SW480 (cell line): Measurements from ENCODE around the gene CACNA1A.
"Not testable (repeated sequence)": the region's sequence is repeated elsewhere in the genome, so short reads cannot be mapped to it uniquely, and the experiment has no call there.

Experiments used
- DNase-seq: peaks from one replicate; pipeline ENCODE4 v3.0.0-alpha.2; 2016; ENCODE audit warnings: low spot score

The CACNA1A gene

GRCh38 chr19:13229246-13229645 lies 277.0 kb downstream of the CACNA1A start:
- DNase-seq = no peak

DNA sequence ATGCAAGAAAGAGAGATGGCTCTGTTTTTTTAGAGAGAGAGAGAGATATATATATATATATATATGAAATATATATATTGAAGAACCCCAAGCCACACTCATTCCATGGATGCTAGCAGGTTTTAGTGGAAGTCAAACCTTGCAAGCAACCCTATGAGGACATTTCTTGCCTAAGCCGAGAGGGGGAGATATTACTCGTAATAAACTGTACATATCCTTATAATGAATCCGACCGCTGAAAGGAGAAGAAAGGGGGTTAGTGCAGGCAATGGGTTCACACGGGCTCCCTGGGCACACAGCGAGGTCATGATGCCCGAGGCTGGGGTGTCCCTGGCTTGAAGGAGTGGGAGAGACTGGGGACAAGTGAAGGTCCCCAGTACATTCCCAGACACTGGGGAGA lies 277.7 kb downstream of the CACNA1A start:
- DNase-seq = peak; percentile 39

GRCh38 chr19:13226983-13227382 lies 279.3 kb downstream of the CACNA1A start:
- DNase-seq = no peak

- no peak for DNase-seq
Observed at GRCh38 chr19:13225973-13226865, 280.1 kb downstream of the CACNA1A start.

DNA sequence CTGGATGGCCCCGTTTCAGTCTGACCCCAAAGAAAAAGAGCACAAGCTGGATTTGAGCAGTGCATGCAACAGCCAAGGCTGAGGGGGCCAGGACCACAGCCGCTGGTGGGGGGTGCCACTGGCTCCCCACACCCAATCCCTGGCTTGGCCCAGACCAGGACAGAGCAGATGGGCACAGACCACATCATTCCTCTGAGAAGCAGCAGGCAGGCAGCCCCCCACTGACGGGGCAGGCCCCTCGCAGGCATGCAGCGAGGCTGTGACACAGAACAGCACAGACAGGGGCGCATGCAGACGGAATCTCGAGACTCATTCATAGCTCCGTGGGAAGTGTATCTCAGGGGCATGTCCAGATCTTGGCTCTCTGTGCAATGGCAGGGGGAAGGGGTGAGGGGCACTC lies 281.2 kb downstream of the CACNA1A start:
- no peak for DNase-seq

DNA sequence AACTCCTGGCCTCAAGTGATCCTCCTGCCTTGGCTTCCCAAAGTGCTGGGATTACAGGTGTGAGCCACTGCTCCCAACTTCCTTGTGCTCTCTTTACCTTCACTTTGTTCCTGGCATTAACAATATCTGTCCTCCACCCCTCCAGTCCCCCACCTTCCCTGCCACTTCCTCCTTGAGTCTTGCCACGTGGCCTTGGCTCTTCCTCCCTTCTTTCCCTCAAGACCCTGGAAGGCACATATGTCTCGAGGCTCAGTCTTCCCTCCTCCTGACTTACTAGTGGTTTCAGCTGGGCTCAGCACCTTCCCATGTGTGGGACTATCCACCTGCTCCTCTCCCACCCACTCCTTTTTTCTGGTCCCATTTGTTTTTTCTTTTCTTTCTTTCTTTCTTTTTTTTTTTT lies 285.4 kb downstream of the CACNA1A start:
- no peak for DNase-seq

DNA sequence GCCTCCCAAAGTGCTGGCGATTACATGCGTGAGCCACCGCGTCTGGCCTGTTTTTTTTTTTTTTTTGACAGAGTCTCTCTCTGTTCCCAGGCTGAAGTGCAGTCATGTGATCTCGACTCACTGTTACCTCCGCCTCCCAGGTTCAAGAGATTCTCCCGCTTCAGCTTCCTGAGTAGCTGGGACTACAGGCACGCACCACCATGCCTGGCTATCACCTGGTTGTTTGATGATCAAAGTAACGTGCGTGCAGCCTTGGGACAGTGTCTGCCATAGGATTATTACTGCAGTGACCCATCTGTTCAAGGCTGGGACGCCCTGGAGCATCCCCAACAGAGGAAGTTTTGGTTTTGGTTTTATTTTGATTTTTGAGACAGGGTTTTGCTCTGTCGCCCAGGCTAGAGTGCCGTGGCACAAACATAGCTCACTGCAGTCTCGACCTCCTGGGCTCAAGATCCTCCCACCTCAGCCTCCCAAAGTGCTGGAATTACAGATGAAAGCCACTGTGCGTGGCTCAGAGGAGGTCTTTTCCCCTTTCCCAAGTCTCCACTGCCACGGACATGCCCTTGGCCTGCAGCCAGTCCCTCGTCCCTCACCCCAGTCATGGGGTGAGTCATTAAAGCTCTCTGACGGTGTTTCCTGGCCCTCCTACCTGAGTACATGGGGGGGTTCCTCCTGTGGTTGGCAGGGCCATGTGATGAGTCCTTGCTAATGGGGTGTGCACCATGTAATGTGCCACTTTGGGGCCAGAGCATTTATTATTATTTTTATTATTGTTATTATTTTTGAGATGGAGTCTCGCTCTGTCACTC lies 290.5 kb downstream of the CACNA1A start:
- DNase-seq = peak; percentile 27

DNA sequence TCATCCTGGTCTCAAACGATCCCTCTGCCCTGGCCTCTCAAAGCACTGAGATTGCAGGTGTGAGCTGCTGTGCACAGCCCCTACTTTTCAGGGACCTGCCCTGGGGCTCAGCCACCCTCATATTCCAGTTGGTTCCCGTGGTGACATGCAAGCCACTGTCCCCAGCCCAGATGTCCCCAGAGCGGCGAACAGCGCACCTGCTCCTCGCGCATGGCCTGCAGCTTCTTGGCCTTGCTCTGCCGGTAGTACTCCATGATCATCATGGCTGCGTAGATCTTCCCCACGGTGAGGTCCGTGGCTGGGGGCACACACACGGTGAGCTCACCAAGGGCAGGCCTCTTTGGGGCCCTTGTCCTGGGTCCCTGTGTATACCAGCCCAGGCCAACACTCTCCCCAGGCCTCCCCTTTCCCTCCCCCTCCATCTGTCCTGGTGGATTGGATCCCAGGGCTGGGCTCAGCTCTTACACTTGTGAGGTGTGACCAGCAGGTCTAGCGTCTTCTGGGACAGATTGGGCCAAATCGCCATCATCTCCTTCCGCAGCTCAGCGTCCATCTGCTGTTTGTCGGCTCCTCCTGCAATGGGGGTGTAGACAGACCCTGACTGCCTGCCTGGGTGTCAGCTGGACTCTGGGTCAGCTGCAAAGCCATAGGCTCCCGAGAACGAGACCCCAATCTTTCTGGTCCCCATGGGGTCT lies 292.1 kb downstream of the CACNA1A start:
- no peak for DNase-seq

- DNase-seq = peak; percentile 72
Observed at GRCh38 chr19:13212759-13213330, 293.4 kb downstream of the CACNA1A start.

DNA sequence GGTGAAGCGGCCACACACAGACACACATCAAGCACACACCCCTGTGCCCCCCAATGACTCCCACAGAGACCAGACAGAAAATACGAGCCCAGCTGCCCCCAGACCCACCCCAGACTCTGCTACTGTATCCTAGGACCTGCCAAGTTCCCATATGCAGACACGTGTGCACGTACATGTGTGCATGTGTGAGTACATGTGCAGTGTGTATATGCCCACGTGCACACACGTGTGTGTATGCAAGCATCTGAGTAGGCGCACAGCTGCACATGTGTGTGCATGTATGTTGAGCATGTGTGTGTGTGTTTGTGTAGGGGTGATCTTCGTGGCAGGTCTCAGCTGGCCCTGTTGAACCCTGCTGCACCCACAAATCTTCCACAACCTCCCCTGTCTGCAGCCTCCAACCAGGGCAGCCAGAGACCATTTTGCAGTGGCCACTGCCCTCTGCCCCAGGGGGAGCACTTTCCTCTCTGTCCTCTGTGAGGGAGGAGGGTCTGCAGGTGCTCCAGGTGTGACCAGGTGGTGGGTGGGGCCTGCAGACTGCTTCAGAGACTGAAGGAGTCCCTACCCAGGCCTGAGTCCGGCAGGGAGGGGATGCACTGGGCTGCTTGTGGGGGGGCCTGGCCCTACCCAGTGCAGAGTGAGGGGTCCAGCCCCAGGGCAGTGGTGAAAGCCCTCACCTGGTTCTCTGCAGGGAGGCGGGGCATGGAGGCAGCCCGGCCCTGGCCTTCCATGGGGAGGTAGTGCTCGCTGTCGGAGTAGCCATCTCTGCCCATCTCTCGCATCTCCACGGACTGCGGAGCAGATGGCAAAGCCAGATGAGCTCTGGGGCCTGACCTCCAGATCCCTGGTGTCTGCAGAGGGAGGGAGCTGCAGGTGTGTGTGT lies 294.6 kb downstream of the CACNA1A start:
- no peak for DNase-seq

DNA sequence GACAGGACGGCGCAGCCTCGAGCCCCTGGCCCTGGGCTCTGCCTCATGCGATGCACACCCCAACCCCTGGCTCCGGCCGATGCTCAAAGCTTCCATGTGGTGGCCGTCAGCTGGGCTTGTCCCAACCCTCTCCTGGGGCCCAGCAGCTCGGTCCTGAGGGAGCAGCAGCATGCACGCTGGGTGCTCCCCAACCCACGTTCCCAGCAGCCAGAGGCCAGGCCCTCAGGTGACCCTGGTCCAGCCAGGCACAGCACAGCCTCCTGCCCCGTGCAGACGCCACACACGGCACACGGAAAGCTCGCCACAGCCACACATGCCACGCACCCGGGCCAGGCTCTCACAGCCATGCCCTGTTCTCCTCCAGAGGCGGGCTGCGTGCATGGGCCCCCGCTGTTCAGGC lies 295.3 kb downstream of the CACNA1A start:
- DNase-seq = no peak

DNA sequence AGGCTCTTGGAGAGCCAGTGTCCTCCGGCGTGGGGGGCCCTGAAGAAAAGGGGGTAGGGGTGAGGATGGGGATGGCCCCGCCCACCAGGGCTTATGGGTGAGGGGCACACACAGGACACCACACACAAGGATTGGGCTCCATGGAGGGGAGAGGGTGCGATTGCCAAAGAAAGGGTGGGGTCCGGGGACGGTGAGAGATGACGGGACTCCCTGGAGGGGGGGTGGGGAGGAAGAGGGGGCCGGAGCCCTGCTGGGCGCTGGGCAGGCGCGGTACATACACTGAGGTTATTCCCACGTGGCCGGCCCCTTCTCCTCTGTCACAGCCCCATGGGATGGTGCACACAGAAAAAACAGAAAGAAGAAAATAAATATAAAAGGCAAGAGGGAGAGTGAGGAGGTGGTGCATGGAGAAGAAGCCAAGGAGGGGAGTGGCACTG lies 295.9 kb downstream of the CACNA1A start:
- DNase-seq = no peak

GRCh38 chr19:13209484-13210338 lies 296.6 kb downstream of the CACNA1A start:
- DNase-seq = no peak

- DNase-seq = no peak
Observed at GRCh38 chr19:13208672-13209483, 297.4 kb downstream of the CACNA1A start.

DNA sequence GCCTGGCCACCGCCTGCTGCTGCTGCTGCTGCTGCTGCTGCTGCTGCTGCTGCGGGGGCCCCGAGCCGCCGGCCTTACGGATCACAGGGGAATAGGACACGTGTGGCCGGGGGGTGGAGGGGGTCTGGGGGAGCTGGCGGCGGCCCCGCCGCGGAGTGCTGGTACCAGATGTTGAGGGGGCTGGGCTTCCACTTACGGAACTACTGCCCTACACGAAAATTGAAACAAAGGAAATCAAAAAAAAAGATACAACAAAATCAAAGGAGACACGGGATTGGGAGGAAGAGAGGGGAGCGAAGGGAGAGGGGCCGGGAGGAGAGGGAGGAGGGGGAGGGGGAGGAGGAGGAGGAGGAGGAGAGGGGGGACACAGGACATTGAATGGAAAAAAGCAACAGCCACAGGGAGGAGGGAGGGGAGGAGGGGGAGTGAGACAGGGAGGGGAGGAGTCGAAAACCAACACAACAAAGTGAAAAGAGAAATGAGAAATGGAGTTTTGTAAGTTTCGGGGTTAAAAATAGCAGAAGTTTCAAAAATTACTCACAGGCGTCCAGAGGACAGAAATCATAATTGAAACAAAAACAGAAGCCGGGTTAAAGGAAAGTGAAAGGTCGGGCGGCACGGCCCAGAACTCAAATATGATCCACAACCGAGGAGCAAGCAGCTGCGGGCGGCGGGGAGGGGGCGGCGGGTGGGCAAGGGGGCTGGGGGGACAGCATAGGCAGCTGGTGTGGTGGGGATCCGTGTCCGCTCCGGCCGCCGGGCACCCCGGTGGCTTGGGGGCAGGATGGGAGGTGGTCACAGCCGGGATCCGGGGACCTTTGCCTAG lies 298.2 kb downstream of the CACNA1A start:
- no peak for DNase-seq

DNA sequence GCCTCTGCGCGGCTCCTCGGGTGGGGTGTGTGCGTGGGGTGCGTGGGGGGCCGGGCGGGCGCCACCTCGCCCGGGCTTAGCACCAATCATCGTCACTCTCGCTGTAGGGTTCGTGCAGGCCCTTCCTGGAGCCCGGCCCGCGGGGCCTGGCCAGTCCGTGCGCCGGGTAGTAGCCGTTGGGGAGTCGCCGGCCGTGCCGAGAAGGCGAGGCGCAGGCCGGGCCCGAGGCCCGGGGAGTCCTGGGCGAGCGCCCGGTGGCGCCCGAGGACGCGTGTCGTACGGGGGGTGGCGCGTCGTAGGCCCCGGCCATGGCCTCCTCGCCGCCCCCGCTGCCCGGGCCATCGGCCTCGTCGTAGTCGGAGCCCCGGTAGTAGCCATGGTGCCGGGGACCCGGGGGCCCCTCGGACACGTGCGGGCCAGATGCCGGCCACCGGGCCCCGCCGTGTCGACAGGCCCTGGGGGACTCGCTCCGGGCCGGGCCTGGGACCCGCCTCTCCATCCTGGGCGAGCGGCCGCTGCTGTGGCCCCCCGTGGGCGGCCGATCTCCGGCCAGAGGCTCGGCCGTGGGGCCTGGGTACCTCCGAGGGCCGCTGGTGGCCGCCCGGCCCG lies 298.9 kb downstream of the CACNA1A start:
- DNase-seq = no peak

DNA sequence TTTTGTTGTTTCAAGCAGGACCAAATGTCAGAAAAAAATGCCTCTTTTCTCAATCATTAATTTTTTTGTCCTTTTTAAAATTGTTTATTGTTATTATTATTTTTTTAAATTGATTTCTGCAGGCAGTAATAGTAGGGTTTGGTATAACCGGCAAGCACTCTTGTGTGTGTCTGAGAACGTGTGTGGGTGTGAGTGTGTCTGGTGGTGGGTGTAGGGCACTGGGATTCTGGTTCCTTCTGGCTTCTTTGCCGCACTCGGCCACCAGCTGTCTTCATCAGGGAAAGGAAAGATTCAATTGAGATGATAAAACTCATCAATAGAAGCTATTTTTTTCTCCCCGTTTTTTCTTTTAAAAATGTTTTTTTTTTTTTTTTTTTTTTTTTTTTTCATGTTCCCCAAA lies 299.7 kb downstream of the CACNA1A start:
- no peak for DNase-seq

DNA sequence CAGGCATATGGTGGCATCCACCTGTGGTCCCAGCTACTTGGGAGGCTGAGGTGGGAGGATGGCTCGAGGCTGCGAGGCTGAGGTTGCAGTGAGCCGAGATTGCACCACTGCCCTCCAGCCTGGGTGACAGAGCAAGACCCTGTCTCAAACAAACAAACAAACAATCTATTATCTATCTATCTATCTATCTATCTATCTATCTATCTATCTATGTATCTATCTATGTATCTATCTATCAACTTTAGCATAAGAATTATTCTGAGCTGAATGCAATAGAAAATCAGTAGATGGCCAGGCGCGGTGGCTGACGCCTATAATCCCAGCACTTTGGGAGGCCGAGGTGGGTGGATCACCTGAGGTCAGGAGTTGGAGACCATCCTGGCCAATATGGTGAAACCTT lies 304.2 kb downstream of the CACNA1A start:
- not testable (repeated sequence) for DNase-seq
